K562 (cell line): ENCODE results near the gene UCKL1. TPM values are rescaled to one million over a fixed set of nuclear protein-coding genes. Genes with fewer than 3 reads are reported as not detected.
A peak's percentile ranks its signal among the peaks of the same experiment; 100 is the strongest.

ENCODE experiments used
- ARHGAP35 ChIP-seq: fragments of 450-650 bp; IDR thresholded peaks from 2 replicates; pipeline ENCODE4 v1.6.1; 2018; ENCODE audit not compliant: partially characterized antibody
- ARID1B ChIP-seq: fragments of 450-650 bp; IDR thresholded peaks from 2 replicates; pipeline ENCODE4 v1.6.1; 2016; ENCODE audit warnings: antibody characterized with exemption, mild to moderate bottlenecking, inconsistent platforms
- ATF7 ChIP-seq: fragments of 450-650 bp; IDR thresholded peaks from 2 replicates; pipeline ENCODE4 v1.7.1; 2014; ENCODE audit warnings: mild to moderate bottlenecking, moderate library complexity
- CHCHD3 ChIP-seq: fragments of 250-450 bp; sonication (Bioruptor Pico); IDR thresholded peaks from 2 replicates; pipeline ENCODE4 v2.1.2; 2022; ENCODE audit warnings: mild to moderate bottlenecking
- CXXC5 ChIP-seq: fragments of 250-450 bp; sonication (Bioruptor Pico); IDR thresholded peaks from 2 replicates; pipeline ENCODE4 v1.8.0; 2022; ENCODE audit warnings: inconsistent platforms, mild to moderate bottlenecking, moderate library complexity
- FIP1L1 ChIP-seq: fragments of 200-400 bp; formaldehyde crosslinking; IDR thresholded peaks from 2 replicates; pipeline ENCODE4 v1.6.1; 2018; ENCODE audit warnings: mild to moderate bottlenecking, low read depth, low read length; ENCODE audit not compliant: poor library complexity, severe bottlenecking
- FOS ChIP-seq: IDR thresholded peaks from 3 replicates; pipeline ENCODE4 v1.6.1; 2011; ENCODE audit not compliant: insufficient read length; ENCODE audit errors: extremely low read depth
- HDAC8 ChIP-seq: fragments of 450-650 bp; IDR thresholded peaks from 2 replicates; pipeline ENCODE4 v1.6.1; 2016; ENCODE audit warnings: mild to moderate bottlenecking, missing genetic modification characterization, moderate library complexity, missing compliant biosample characterization
- HDGF ChIP-seq: fragments of 450-650 bp; IDR thresholded peaks from 2 replicates; pipeline ENCODE4 v1.6.1; 2016
- MAFF ChIP-seq: IDR thresholded peaks from 2 replicates; pipeline ENCODE4 v1.6.1; 2012; ENCODE audit warnings: low read length, improper control_type of control experiment
- MCM2 ChIP-seq: fragments of 450-650 bp; IDR thresholded peaks from 2 replicates; pipeline ENCODE4 v1.6.1; 2017; ENCODE audit warnings: low read depth, mild to moderate bottlenecking
- MLX ChIP-seq, 2 experiments: fragments of 450-650 bp in 1 of 2; sonication (generic) in 1 of 2; formaldehyde crosslinking; conservative IDR thresholded peaks; 2 replicates each; pipeline versions ENCODE4 v1.4.0 to v1.8.1; 2020 to 2022; ENCODE audit warnings: mild to moderate bottlenecking in 1 of 2, missing genetic modification reagents in 1 of 2
- NELFE ChIP-seq: IDR thresholded peaks from 2 replicates; pipeline ENCODE4 v1.6.1; 2011; ENCODE audit warnings: mild to moderate bottlenecking; ENCODE audit not compliant: insufficient read depth, insufficient read length
- NRF1 ChIP-seq, 2 experiments: fragments of 450-650 bp; IDR thresholded peaks in 1 of 2; conservative IDR thresholded peaks in 1 of 2; 2 replicates each; pipeline ENCODE4 v1.6.1; 2014; ENCODE audit warnings: mild to moderate bottlenecking in 2 of 2
- RBFOX2 ChIP-seq: fragments of 200-400 bp; formaldehyde crosslinking; IDR thresholded peaks from 2 replicates; pipeline ENCODE4 v1.6.1; 2017; ENCODE audit warnings: low read depth, mild to moderate bottlenecking, low read length, moderate library complexity
- SMAD1 ChIP-seq: fragments of 150-350 bp; IDR thresholded peaks from 2 replicates; pipeline ENCODE4 v1.6.1; 2014; ENCODE audit warnings: low read length, low read depth; ENCODE audit not compliant: partially characterized antibody
- SNRNP70 ChIP-seq: fragments of 200-400 bp; formaldehyde crosslinking; optimal IDR thresholded peaks from 2 replicates; pipeline ENCODE3; 2017; ENCODE audit warnings: low read depth, low read length
- U2AF2 ChIP-seq: fragments of 200-400 bp; formaldehyde crosslinking; optimal IDR thresholded peaks from 2 replicates; pipeline ENCODE3; 2017; ENCODE audit warnings: low read depth, mild to moderate bottlenecking, low read length
- ZBTB17 ChIP-seq: fragments of 450-650 bp; formaldehyde crosslinking; IDR thresholded peaks from 2 replicates; pipeline ENCODE4 v1.4.0; 2020; ENCODE audit warnings: mild to moderate bottlenecking
- ZFPM2 ChIP-seq: fragments of 250-450 bp; sonication (Bioruptor Pico); IDR thresholded peaks from 2 replicates; pipeline ENCODE4 v1.5.1; 2022; ENCODE audit warnings: mild to moderate bottlenecking
- ZKSCAN8 ChIP-seq: fragments of 200-800 bp; sonication (Bioruptor generic); IDR thresholded peaks from 2 replicates; pipeline ENCODE4 v1.6.1; 2016; ENCODE audit warnings: missing genetic modification characterization, missing compliant biosample characterization
- ZNF146 ChIP-seq: IDR thresholded peaks from one replicate; pipeline ENCODE4 v1.6.1; 2018; ENCODE audit warnings: missing compliant biosample characterization; ENCODE audit not compliant: unreplicated experiment
- ZNF445 ChIP-seq: fragments of 250-450 bp; sonication (Bioruptor Pico); IDR thresholded peaks from 2 replicates; pipeline ENCODE4 v1.4.0; 2020; ENCODE audit warnings: low read depth, mild to moderate bottlenecking, moderate library complexity
- ZNF668 ChIP-seq: fragments of 250-450 bp; sonication (Bioruptor Pico); IDR thresholded peaks from 2 replicates; pipeline ENCODE4 v1.8.0; 2022; ENCODE audit warnings: mild to moderate bottlenecking, inconsistent platforms
- polyA plus RNA-seq, 8 experiments: library from polyadenylated mRNA; depleted of rRNA in 4 of 8; stranded (reverse) in 5 of 8; unstranded in 3 of 8; fragments of >200 nt; fragmentation: Nextera tagmentation in 2 of 8; fragmentation: Illumina TruSeq in 1 of 8; extraction: Ambion mirVana in 2 of 8; extraction: Trizol in 1 of 8; gene quantifications; 2 replicates each; pipeline versions ENCODE4 v1.2.1 to v1.2.3, GENCODE V29; 2011 to 2014; ENCODE audit warnings: inconsistent platforms in 1 of 8, missing spikeins in 1 of 8
- total RNA-seq, 7 experiments: library from RNA; depleted of rRNA in 6 of 7; stranded (reverse); fragments of >200 nt in 6 of 7; fragmentation: Illumina TruSeq in 2 of 7; extraction: Trizol in 2 of 7; gene quantifications; 2 replicates each; pipeline versions ENCODE4 v1.2.1 to v1.2.3, GENCODE V29; 2011 to 2021; ENCODE audit warnings: low replicate concordance in 1 of 7
- TF ChIP-seq, protein P1 (sequence below): fragments of 450-650 bp; IDR thresholded peaks from 2 replicates; pipeline ENCODE4 v1.6.1; 2016; ENCODE audit warnings: low read depth, mild to moderate bottlenecking, moderate library complexity
- TF ChIP-seq, protein P2 (sequence below): sonication (generic); formaldehyde crosslinking; IDR thresholded peaks from 2 replicates; pipeline ENCODE4 v1.9.0; 2022; ENCODE audit warnings: mild to moderate bottlenecking, missing genetic modification reagents
- TF ChIP-seq, protein P3 (sequence below): fragments of 250-450 bp; sonication (Bioruptor Pico); IDR thresholded peaks from 2 replicates; pipeline ENCODE4 v1.8.0; 2021; ENCODE audit warnings: moderate library complexity, mild to moderate bottlenecking, inconsistent platforms

The UCKL1 gene
- total and polyA plus RNA-seq, 9 of the 15 experiments (the other 6 are each of a cell fraction or from before 2014, with no cell fraction given), result 3.1 to 52.8 (median 24.2) TPM

DNA sequence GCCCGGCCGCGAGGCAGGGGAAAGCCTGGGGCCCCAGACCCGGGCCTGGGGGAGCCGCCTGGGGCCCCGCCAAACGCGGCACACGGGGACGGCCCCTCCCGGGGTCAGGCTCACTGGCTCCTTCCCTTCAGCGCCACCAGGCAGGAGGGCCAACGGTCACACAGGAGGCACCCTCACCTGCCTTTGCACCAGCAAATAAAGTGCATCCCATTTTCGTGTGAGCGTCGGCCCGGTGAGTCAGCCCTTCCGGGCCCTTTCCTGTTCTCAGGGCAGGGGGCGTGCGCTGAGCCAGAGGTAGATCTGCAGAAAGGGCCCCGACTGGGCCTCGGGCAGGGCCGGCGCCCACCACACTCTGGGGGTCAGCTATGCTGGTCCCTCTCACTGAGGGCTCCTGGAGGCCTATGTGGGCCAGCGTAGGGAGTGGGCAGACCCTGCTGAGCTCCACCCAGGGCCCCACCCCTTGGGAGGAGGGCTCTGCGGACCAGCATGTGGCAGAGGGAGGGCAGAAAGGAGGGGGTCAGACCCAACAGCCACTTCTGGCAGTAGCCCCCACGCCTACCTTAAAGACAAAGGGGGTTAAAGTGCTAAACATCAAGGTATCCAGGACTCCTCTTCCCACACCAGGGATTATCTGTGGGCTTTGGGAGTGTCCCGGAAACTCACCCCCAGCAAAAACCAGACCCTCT, 931 bp upstream of the UCKL1 start (continued):
- TF ChIP-seq, protein P1, sequence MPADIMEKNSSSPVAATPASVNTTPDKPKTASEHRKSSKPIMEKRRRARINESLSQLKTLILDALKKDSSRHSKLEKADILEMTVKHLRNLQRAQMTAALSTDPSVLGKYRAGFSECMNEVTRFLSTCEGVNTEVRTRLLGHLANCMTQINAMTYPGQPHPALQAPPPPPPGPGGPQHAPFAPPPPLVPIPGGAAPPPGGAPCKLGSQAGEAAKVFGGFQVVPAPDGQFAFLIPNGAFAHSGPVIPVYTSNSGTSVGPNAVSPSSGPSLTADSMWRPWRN, result no peak
- no peak for TF ChIP-seq ZNF668 (CRISPR knock-in tag)
- TF ChIP-seq ZNF445 (CRISPR knock-in tag), result no peak
- TF ChIP-seq SNRNP70, result no peak
- no peak for TF ChIP-seq MAFF
- TF ChIP-seq SMAD1, result no peak
- no peak for TF ChIP-seq ARID1B
- TF ChIP-seq CXXC5 (CRISPR knock-in tag), result no peak
- no peak for TF ChIP-seq MCM2
- no peak for TF ChIP-seq U2AF2
- no peak for TF ChIP-seq HDAC8 (tag)
- TF ChIP-seq ZNF146 (CRISPR knock-in tag), result no peak
- TF ChIP-seq MLX (CRISPR knock-in tag; conservative IDR thresholded peaks at IDR 0.05), result no peak
- no peak for TF ChIP-seq FIP1L1
- peak; percentile 61 for TF ChIP-seq RBFOX2
- TF ChIP-seq ATF7, result 0 out of 2 replicates have a peak, but pooled peaks have one; percentile 10
- peak in 1 of 2 experiments; percentile 32; a peak in 1 of 4 replicates for TF ChIP-seq NRF1 (conservative IDR thresholded peaks at IDR 0.05 in 1 of 2, IDR thresholded peaks at IDR 0.05 in 1 of 2)
- no peak for TF ChIP-seq NELFE
- TF ChIP-seq ZKSCAN8, result no peak
- TF ChIP-seq CHCHD3 (CRISPR knock-in tag), result no peak
- TF ChIP-seq FOS, result no peak
- no peak for TF ChIP-seq HDGF
- TF ChIP-seq, protein P2, sequence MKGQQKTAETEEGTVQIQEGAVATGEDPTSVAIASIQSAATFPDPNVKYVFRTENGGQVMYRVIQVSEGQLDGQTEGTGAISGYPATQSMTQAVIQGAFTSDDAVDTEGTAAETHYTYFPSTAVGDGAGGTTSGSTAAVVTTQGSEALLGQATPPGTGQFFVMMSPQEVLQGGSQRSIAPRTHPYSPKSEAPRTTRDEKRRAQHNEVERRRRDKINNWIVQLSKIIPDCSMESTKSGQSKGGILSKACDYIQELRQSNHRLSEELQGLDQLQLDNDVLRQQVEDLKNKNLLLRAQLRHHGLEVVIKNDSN (CRISPR knock-in tag), result peak; percentile 37; the same call in 1 of the 2 replicates
- no peak for TF ChIP-seq ZFPM2
- peak; percentile 61; the same call in 1 of the 2 replicates for TF ChIP-seq ZBTB17 (CRISPR knock-in tag)
- TF ChIP-seq ARHGAP35, result no peak
- TF ChIP-seq, protein P3, sequence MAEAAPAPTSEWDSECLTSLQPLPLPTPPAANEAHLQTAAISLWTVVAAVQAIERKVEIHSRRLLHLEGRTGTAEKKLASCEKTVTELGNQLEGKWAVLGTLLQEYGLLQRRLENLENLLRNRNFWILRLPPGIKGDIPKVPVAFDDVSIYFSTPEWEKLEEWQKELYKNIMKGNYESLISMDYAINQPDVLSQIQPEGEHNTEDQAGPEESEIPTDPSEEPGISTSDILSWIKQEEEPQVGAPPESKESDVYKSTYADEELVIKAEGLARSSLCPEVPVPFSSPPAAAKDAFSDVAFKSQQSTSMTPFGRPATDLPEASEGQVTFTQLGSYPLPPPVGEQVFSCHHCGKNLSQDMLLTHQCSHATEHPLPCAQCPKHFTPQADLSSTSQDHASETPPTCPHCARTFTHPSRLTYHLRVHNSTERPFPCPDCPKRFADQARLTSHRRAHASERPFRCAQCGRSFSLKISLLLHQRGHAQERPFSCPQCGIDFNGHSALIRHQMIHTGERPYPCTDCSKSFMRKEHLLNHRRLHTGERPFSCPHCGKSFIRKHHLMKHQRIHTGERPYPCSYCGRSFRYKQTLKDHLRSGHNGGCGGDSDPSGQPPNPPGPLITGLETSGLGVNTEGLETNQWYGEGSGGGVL (CRISPR knock-in tag), result no peak
